Stomach (tissue), 9 donors: Measurements from ENCODE around the gene RNF121. TPM values are rescaled to one million over a fixed set of nuclear protein-coding genes. Genes with fewer than 3 reads are reported as not detected.

Source experiments
- DNase-seq, 2 donors: peaks; one replicate each; pipeline versions ENCODE4 v3.0.0 to v3.0.0-alpha.2; 2013 to 2019
- H3K27ac ChIP-seq, 5 donors: fragments of 200-600 bp in 4 of 5; sonication (generic) in 4 of 5; one replicate each; pipeline ENCODE4 v1.5.1; 2013 to 2019; ENCODE audit warnings: mild to moderate bottlenecking in 1 of 5, moderate library complexity in 1 of 5
- H3K27me3 ChIP-seq, 3 donors: fragments of 200-600 bp; sonication (generic); one replicate each; pipeline ENCODE4 v1.5.1; 2017 to 2019; ENCODE audit warnings: mixed run types in 1 of 3
- H3K36me3 ChIP-seq, 4 donors: fragments of 200-600 bp; sonication (generic); 1 replicate in 3 of 4; 2 replicates in 1 of 4; pipeline ENCODE4 v1.5.1; 2016 to 2019
- H3K4me1 ChIP-seq, 4 donors: fragments of 200-600 bp; sonication (generic); one replicate each; pipeline ENCODE4 v1.5.1; 2016 to 2019
- H3K4me3 ChIP-seq, 4 donors: fragments of 200-600 bp; sonication (generic) in 3 of 4; one replicate each; pipeline ENCODE4 v1.5.1; 2016 to 2019; ENCODE audit warnings: mild to moderate bottlenecking in 1 of 4
- H3K9me3 ChIP-seq, 4 donors: fragments of 200-600 bp; sonication (generic); one replicate each; pipeline ENCODE4 v1.5.1; 2016 to 2019
- CTCF ChIP-seq, 7 experiments: fragments of 450-650 bp in 4 of 7; fragments of 200-600 bp in 3 of 7; sonication (generic) in 3 of 7; IDR thresholded peaks; one replicate each; pipeline ENCODE4 v1.5.1; 2016 to 2019; ENCODE audit warnings: antibody characterized with exemption in 7 of 7, control low read depth in 2 of 7, mild to moderate bottlenecking in 1 of 7
- EP300 ChIP-seq: sonication (generic); formaldehyde crosslinking; IDR thresholded peaks from one replicate; pipeline ENCODE4 v1.6.1; 2017; ENCODE audit warnings: antibody characterized with exemption
- POLR2A ChIP-seq, 4 donors: fragments of 450-650 bp; IDR thresholded peaks; one replicate each; pipeline ENCODE4 v1.6.1; 2016; ENCODE audit warnings: antibody characterized with exemption in 4 of 4, control low read depth in 2 of 4, mild to moderate bottlenecking in 1 of 4, moderate library complexity in 1 of 4
- POLR2AphosphoS5 ChIP-seq, 3 donors: sonication (generic); formaldehyde crosslinking; IDR thresholded peaks; one replicate each; pipeline ENCODE4 v1.6.1; 2016; ENCODE audit warnings: antibody characterized with exemption in 3 of 3
- WGBS, 5 donors: extraction: QIAGEN DNeasy Blood & Tissue Kit in 3 of 5; methylation state at CpG; one replicate each; pipeline versions ENCODE4 v1.1.5 to v1.1.7; 2013 to 2018; 5-methylcytosine and 5-hydroxymethylcytosine counted together
- intact Hi-C: fragments of 100-400 bp; cut with DNase I; formaldehyde crosslinking; loops from one replicate; pipeline ENCODE4 v1.15.1; 2023; ENCODE audit warnings: low total_unique reads
- polyA plus RNA-seq, 3 donors: library from polyadenylated mRNA; stranded (reverse); fragments of 200-250 nt; gene quantifications; one replicate each; pipeline ENCODE4 v1.2.3, GENCODE V29; 2013
- total RNA-seq, 5 donors: library from RNA; depleted of rRNA; stranded (reverse); fragments of >200 nt; gene quantifications; one replicate each; pipeline versions ENCODE4 v1.1.0 to v1.2.3, GENCODE V29; 2014 to 2016
- donor health status: healthy with polysubstance abuse.
- donor health status: Bipolar disorder and iron deficiency.
- donor health status: healthy.

The RNF121 gene
- total and polyA plus RNA-seq, 8 donors = 10.0 to 363 (median 20.8) TPM

GRCh38 chr11:71995726-71996291 lies 67.0 kb downstream of the RNF121 start:
- H3K4me1 ChIP-seq = peaks cover 15 to 26% (median 24%) of the 10 kb centered on the region in 4 donors
- TF ChIP-seq EP300 = no peak
- no peak for TF ChIP-seq CTCF (IDR thresholded peaks at IDR 0.05)
- no peak for TF ChIP-seq POLR2AphosphoS5 (IDR thresholded peaks at IDR 0.05)
- TF ChIP-seq POLR2A (IDR thresholded peaks at IDR 0.05) = no peak
- intact Hi-C loops = no loop called here
- H3K36me3 ChIP-seq = peaks cover 1 to 38% (median 28%) of the 10 kb centered on the region in 4 donors
- no peak overlapping the region for H3K4me3 ChIP-seq
- WGBS, 5 donors = 70 to 97% (median 94%) methylated on average over 3 of the region's 3 CpGs
- no peak for DNase-seq
- H3K27ac ChIP-seq = no peak overlapping the region
- H3K27me3 ChIP-seq = no peaks in the 10 kb centered on the region
- H3K9me3 ChIP-seq = no peaks in the 10 kb centered on the region

- no peaks in the 10 kb centered on the region for H3K9me3 ChIP-seq
- no peak for TF ChIP-seq EP300
- TF ChIP-seq CTCF (IDR thresholded peaks at IDR 0.05) = no peak
- TF ChIP-seq POLR2A (IDR thresholded peaks at IDR 0.05) = no peak
- TF ChIP-seq POLR2AphosphoS5 (IDR thresholded peaks at IDR 0.05) = no peak
- no peak for DNase-seq
- H3K27ac ChIP-seq = no peak overlapping the region
- peaks cover 0 to 38% (median 28%) of the 10 kb centered on the region in 4 donors for H3K36me3 ChIP-seq
- no peaks in the 10 kb centered on the region for H3K27me3 ChIP-seq
- intact Hi-C loops = no loop called here
- no peak overlapping the region for H3K4me3 ChIP-seq
- peaks cover 15 to 34% (median 29%) of the 10 kb centered on the region in 4 donors for H3K4me1 ChIP-seq
- 88 to 98% (median 91%) methylated on average over 4 of the region's 4 CpGs for WGBS, 5 donors
Measured at GRCh38 chr11:71996517-71996916, 67.7 kb downstream of the RNF121 start.

- Histone ChIP-seq H3K4me1 (peaks cover 15 to 38% (median 31%) of the 10 kb centered on the region in 4 donors), H3K27ac (no peak overlapping the region), H3K4me3 (no peak overlapping the region), H3K9me3 (no peaks in the 10 kb centered on the region), H3K27me3 (no peaks in the 10 kb centered on the region), H3K36me3 (peaks cover 0 to 38% (median 29%) of the 10 kb centered on the region in 4 donors)
- intact Hi-C loops = no loop called here
- WGBS, 5 donors = 79 to 89% (median 84%) methylated on average over 8 of the region's 8 CpGs
- TF ChIP-seq CTCF (IDR thresholded peaks at IDR 0.05) = no peak
- no peak for DNase-seq
Measured at GRCh38 chr11:71996946-71997345, 68.1 kb downstream of the RNF121 start.

GRCh38 chr11:71997594-71997993 lies 68.7 kb downstream of the RNF121 start:
- no peaks in the 10 kb centered on the region for H3K27me3 ChIP-seq
- H3K9me3 ChIP-seq = no peaks in the 10 kb centered on the region
- no peak for TF ChIP-seq CTCF (IDR thresholded peaks at IDR 0.05)
- TF ChIP-seq POLR2AphosphoS5 (IDR thresholded peaks at IDR 0.05) = no peak
- TF ChIP-seq POLR2A (IDR thresholded peaks at IDR 0.05) = no peak
- TF ChIP-seq EP300 = no peak
- no peak for DNase-seq
- H3K4me3 ChIP-seq = no peak overlapping the region
- peak overlapping the region in 1 of 5 donors; percentile 70 for H3K27ac ChIP-seq
- peaks cover 0 to 42% (median 35%) of the 10 kb centered on the region in 4 donors for H3K36me3 ChIP-seq
- intact Hi-C loops = no loop called here
- WGBS, 5 donors = 90 to 96% (median 96%) methylated on average over 2 to 3 of the region's 3 CpGs
- peaks cover 15 to 43% (median 33%) of the 10 kb centered on the region in 4 donors for H3K4me1 ChIP-seq
